HEK293T (cell line): ENCODE results near the gene BMPR1B.

ENCODE experiments used
- HDGF ChIP-seq: fragments of 450-650 bp; IDR thresholded peaks from 2 replicates; pipeline ENCODE4 v1.6.1; 2017; ENCODE audit warnings: antibody characterized with exemption, borderline replicate concordance
- PKNOX1 ChIP-seq: fragments of 450-650 bp; IDR thresholded peaks from 2 replicates; pipeline ENCODE4 v1.6.1; 2016
- SP1 ChIP-seq: fragments of 450-650 bp; IDR thresholded peaks from 2 replicates; pipeline ENCODE4 v1.6.1; 2017
- TARDBP ChIP-seq: fragments of 450-650 bp; IDR thresholded peaks from 2 replicates; pipeline ENCODE4 v1.6.1; 2016

DNA sequence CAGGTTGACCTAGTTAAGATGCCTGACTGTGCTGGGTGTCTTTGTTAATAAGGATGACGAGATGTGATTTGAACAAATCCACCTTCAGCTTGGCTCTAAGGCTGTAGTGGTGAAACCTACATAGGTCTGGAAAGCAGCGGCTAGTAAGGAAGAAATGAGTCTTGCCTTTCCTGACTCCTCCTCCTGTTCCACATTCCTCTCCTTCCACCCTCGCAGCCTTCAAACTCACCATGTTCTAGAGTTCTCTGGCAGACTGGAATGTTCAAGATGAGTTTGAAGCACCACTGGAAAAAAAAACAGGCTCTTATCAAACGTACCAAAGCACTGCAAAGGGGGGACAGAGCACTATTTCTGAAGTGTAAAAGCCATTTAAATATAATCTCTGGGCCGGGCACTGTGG is 395.4 kb downstream of the BMPR1B start:
- TF ChIP-seq PKNOX1, result no peak
- no peak for TF ChIP-seq SP1
- no peak for TF ChIP-seq HDGF
- no peak for TF ChIP-seq TARDBP
